ENCODE data around the gene SMAD3. TPM values are rescaled to one million over a fixed set of nuclear protein-coding genes. Genes with fewer than 3 reads are reported as not detected.

Gene SMAD3
- total RNA-seq, 1 experiment from 2014 or later, result 89.2 TPM

Other genes with a start within 250 kb of the SMAD3 start
- gene AAGAB, start 189.1 kb downstream of the SMAD3 start, total RNA-seq (2021; ENCODE audit: unreplicated experiment), result 52.0 TPM
- 4.6 TPM for gene IQCH, start 189.2 kb downstream of the SMAD3 start, total RNA-seq (2021; ENCODE audit: unreplicated experiment)